H1 (cell line): ENCODE results near the gene NAA10. TPM values are rescaled to one million over a fixed set of nuclear protein-coding genes. Genes with fewer than 3 reads are reported as not detected.

ENCODE experiments used
- CTCF ChIA-PET: fragments of 300-600 bp; sonication (Branson Sonifier 250); formaldehyde crosslinking; loops from one replicate; lab custom pipeline; 2021; ENCODE audit not compliant: partially characterized antibody; lab: Charles Lee
- POLR2A ChIA-PET: fragments of 300-600 bp; sonication (Branson Sonifier 250); formaldehyde crosslinking; loops from one replicate; lab custom pipeline; 2021; ENCODE audit warnings: inconsistent platforms; ENCODE audit not compliant: partially characterized antibody; lab: Charles Lee
- DNase-seq, 2 experiments: peaks; one replicate each; pipeline versions ENCODE4 v3.0.0 to v3.0.0-alpha.2; 2010 to 2022; ENCODE audit warnings: low spot score in 2 of 2, low read depth in 1 of 2, mixed read lengths in 1 of 2
- FAIRE-seq: peaks from 2 replicates; lab custom pipeline; 2011; peaks lifted over from hg19 to GRCh38; lab: Jason Lieb, UNC
- H2AFZ ChIP-seq: 2 replicates; pipeline ENCODE4 v1.8.1; 2012; ENCODE audit warnings: low read length, inconsistent platforms
- H2AK5ac ChIP-seq: 2 replicates; pipeline ENCODE4 v1.6.1; 2013; ENCODE audit warnings: low read depth, low read length
- H2BK120ac ChIP-seq: replicated peaks from 2 replicates; pipeline ENCODE3; 2013; ENCODE audit warnings: low read depth, low read length, inconsistent platforms
- H2BK12ac ChIP-seq: 2 replicates; pipeline ENCODE4 v1.6.1; 2013; ENCODE audit warnings: low read depth, low read length
- H2BK15ac ChIP-seq: 2 replicates; pipeline ENCODE4 v1.6.1; 2013; ENCODE audit warnings: low read length
- H2BK20ac ChIP-seq: 2 replicates; pipeline ENCODE4 v1.6.1; 2013; ENCODE audit warnings: low read length
- H2BK5ac ChIP-seq: 2 replicates; pipeline ENCODE4 v1.6.1; 2013; ENCODE audit warnings: low read depth, low read length
- H3K14ac ChIP-seq: 2 replicates; pipeline ENCODE4 v1.6.1; 2013; ENCODE audit warnings: inconsistent platforms; ENCODE audit not compliant: insufficient read length
- H3K18ac ChIP-seq: 2 replicates; pipeline ENCODE4 v1.6.1; 2013; ENCODE audit warnings: low read length; ENCODE audit errors: extremely low read depth
- H3K23ac ChIP-seq: 2 replicates; pipeline ENCODE4 v1.6.1; 2013; ENCODE audit warnings: inconsistent platforms; ENCODE audit not compliant: insufficient read length
- H3K23me2 ChIP-seq: 2 replicates; pipeline ENCODE4 v1.6.1; 2013; ENCODE audit warnings: low read depth, low read length
- H3K27ac ChIP-seq: 2 replicates; pipeline ENCODE4 v1.6.1; 2011; ENCODE audit warnings: low read depth, low read length, inconsistent platforms
- H3K27me3 ChIP-seq, 4 experiments: replicated peaks in 1 of 4; 1 replicate in 1 of 4; 2 replicates in 3 of 4; pipeline versions ENCODE4 v1.6.1 to v1.8.1; 2011 to 2013; ENCODE audit warnings: low read length in 3 of 4, mild to moderate bottlenecking in 3 of 4, inconsistent platforms in 2 of 4, mixed read lengths in 2 of 4, moderate library complexity in 1 of 4; ENCODE audit not compliant: control insufficient read depth in 3 of 4, insufficient read depth in 3 of 4; ENCODE audit errors: extremely low read depth in 1 of 4
- H3K36me3 ChIP-seq, 4 experiments: 2 replicates each; pipeline versions ENCODE4 v1.6.1 to v1.8.1; 2011 to 2013; ENCODE audit warnings: mild to moderate bottlenecking in 4 of 4, low read length in 3 of 4, moderate library complexity in 2 of 4, control low read depth in 1 of 4, inconsistent platforms in 1 of 4; ENCODE audit not compliant: insufficient read depth in 4 of 4, control insufficient read depth in 2 of 4
- H3K4ac ChIP-seq: replicated peaks from 2 replicates; pipeline ENCODE3; 2013; ENCODE audit warnings: low read length, low read depth, mixed read lengths, inconsistent platforms; ENCODE audit not compliant: insufficient read length
- H3K4me1 ChIP-seq, 4 experiments: replicated peaks in 1 of 4; 1 replicate in 1 of 4; 2 replicates in 3 of 4; pipeline versions ENCODE4 v1.6.1 to v1.8.1; 2011 to 2013; ENCODE audit warnings: low read length in 3 of 4, inconsistent platforms in 2 of 4, mixed read lengths in 1 of 4; ENCODE audit not compliant: insufficient read depth in 4 of 4, control insufficient read depth in 3 of 4
- H3K4me2 ChIP-seq, 2 experiments: 2 replicates each; pipeline versions ENCODE4 v1.6.1 to v1.8.1; 2011 to 2013; ENCODE audit warnings: low read depth in 2 of 2, low read length in 2 of 2, control low read depth in 1 of 2, inconsistent platforms in 1 of 2, mild to moderate bottlenecking in 1 of 2; ENCODE audit not compliant: insufficient read depth in 1 of 2
- H3K4me3 ChIP-seq, 4 experiments: fragments of 200-600, 300-600 bp in 1 of 4; sonication (generic), shearing (Covaris generic), sonication (Bioruptor Twin) in 1 of 4; 2 replicates each; pipeline versions ENCODE4 v1.5.1 to v1.8.1; 2011 to 2016; ENCODE audit warnings: low read length in 4 of 4, low read depth in 3 of 4, control low read depth in 2 of 4, inconsistent platforms in 2 of 4, mild to moderate bottlenecking in 2 of 4, mixed read lengths in 1 of 4, moderate library complexity in 1 of 4; ENCODE audit not compliant: insufficient read depth in 2 of 4; ENCODE audit errors: extremely low read depth in 1 of 4
- H3K56ac ChIP-seq: replicated peaks from 2 replicates; pipeline ENCODE3; 2013; ENCODE audit warnings: low read depth, mild to moderate bottlenecking, mixed read lengths, low read length, inconsistent platforms; ENCODE audit not compliant: insufficient read length
- H3K79me1 ChIP-seq: 2 replicates; pipeline ENCODE4 v1.6.1; 2013; ENCODE audit warnings: low read depth, low read length, control low read depth
- H3K79me2 ChIP-seq, 2 experiments: 2 replicates each; pipeline versions ENCODE4 v1.6.1 to v1.8.1; 2012 to 2013; ENCODE audit warnings: low read length in 2 of 2, mild to moderate bottlenecking in 2 of 2, inconsistent platforms in 1 of 2; ENCODE audit not compliant: insufficient read depth in 2 of 2, control insufficient read depth in 1 of 2
- H3K9ac ChIP-seq, 4 experiments: replicated peaks in 1 of 4; 1 replicate in 1 of 4; 2 replicates in 3 of 4; pipeline versions ENCODE4 v1.6.1 to v1.8.1; 2011 to 2013; ENCODE audit warnings: low read depth in 3 of 4, low read length in 3 of 4, control low read depth in 2 of 4, mild to moderate bottlenecking in 2 of 4, moderate library complexity in 2 of 4, inconsistent platforms in 1 of 4; ENCODE audit errors: extremely low read depth in 1 of 4
- H3K9me3 ChIP-seq, 2 experiments: 2 replicates each; pipeline versions ENCODE4 v1.6.1 to v1.8.1; 2012 to 2013; ENCODE audit warnings: mild to moderate bottlenecking in 2 of 2, moderate library complexity in 2 of 2, control low read depth in 1 of 2, inconsistent platforms in 1 of 2, low read depth in 1 of 2, low read length in 1 of 2, mixed read lengths in 1 of 2; ENCODE audit not compliant: insufficient read depth in 2 of 2
- H4K20me1 ChIP-seq, 2 experiments: replicated peaks in 1 of 2; 2 replicates each; pipeline versions ENCODE3 to v1.8.1; 2011 to 2013; ENCODE audit warnings: inconsistent platforms in 2 of 2, low read length in 2 of 2, mild to moderate bottlenecking in 1 of 2; ENCODE audit not compliant: insufficient read depth in 2 of 2, control insufficient read depth in 1 of 2
- H4K5ac ChIP-seq: 2 replicates; pipeline ENCODE4 v1.6.1; 2013; ENCODE audit warnings: low read length, low read depth, mixed read lengths, inconsistent platforms; ENCODE audit not compliant: insufficient read length
- H4K8ac ChIP-seq: 2 replicates; pipeline ENCODE4 v1.8.0; 2013; ENCODE audit warnings: mild to moderate bottlenecking, moderate library complexity, low read length, inconsistent platforms; ENCODE audit not compliant: insufficient read depth; ENCODE audit errors: extremely low read depth
- H4K91ac ChIP-seq: replicated peaks from 2 replicates; pipeline ENCODE3; 2013; ENCODE audit warnings: low read length, mixed read lengths, inconsistent platforms; ENCODE audit not compliant: insufficient read length
- BCL11A ChIP-seq, 2 experiments: IDR thresholded peaks; one replicate each; pipeline ENCODE4 v1.6.1; 2011; ENCODE audit warnings: low read depth in 2 of 2, low read length in 2 of 2, mild to moderate bottlenecking in 2 of 2
- CTBP2 ChIP-seq: IDR thresholded peaks from 2 replicates; pipeline ENCODE4 v1.7.0; 2011; ENCODE audit warnings: borderline replicate concordance, mild to moderate bottlenecking, moderate library complexity, mixed read lengths, low read length; ENCODE audit not compliant: insufficient read depth, insufficient read length
- EZH2 ChIP-seq: fragments of 200-600 bp; sonication (generic); IDR thresholded peaks from 2 replicates; pipeline ENCODE4 v1.7.1; 2012; ENCODE audit warnings: low read depth, mild to moderate bottlenecking, moderate library complexity, low read length, inconsistent platforms; ENCODE audit not compliant: severe bottlenecking
- SP1 ChIP-seq: IDR thresholded peaks from 2 replicates; pipeline ENCODE4 v1.6.1; 2011; ENCODE audit warnings: low read depth, low read length
- WGBS, 2 experiments: shearing (Covaris generic) in 1 of 2; methylation state at CpG; one replicate each; pipeline versions ENCODE4 v1.1.6 to v1.1.7; 2013 to 2015; ENCODE audit warnings: low lambda C conversion rate in 2 of 2, mixed read lengths in 2 of 2, inconsistent platforms in 1 of 2, low coverage in 1 of 2, missing lambda C conversion rate in 1 of 2; ENCODE audit not compliant: insufficient replicate concordance in 2 of 2, insufficient coverage in 1 of 2, insufficient read length in 1 of 2; ENCODE audit errors: extremely low coverage in 1 of 2, missing lambda C conversion rate in 1 of 2; 5-methylcytosine and 5-hydroxymethylcytosine counted together
- polyA plus RNA-seq, 7 experiments: library from polyadenylated mRNA; depleted of rRNA in 3 of 7; stranded (reverse) in 5 of 7; unstranded in 2 of 7; fragments of >200 nt in 5 of 7; fragments of 200-250 nt in 2 of 7; gene quantifications; 1 replicate in 5 of 7; 2 replicates in 1 of 7; 4 replicates in 1 of 7; pipeline versions ENCODE4 v1.2.1 to v1.2.3, GENCODE V29; 2011 to 2013; ENCODE audit warnings: missing spikeins in 2 of 7, mixed read lengths in 2 of 7
- total RNA-seq: library from RNA; stranded (reverse); fragmentation: NEBNext Ultra II Directional; extraction: Animal tissue kit (Norgen Biotek cat#: 25700); gene quantifications from 2 replicates; pipeline ENCODE4 v1.2.1, GENCODE V29; 2021

Gene NAA10
- total and polyA plus RNA-seq, 2 of the 8 experiments (the other 6 are each of a cell fraction or from before 2014, with no cell fraction given) = 80.4 to 98.8 TPM

GRCh38 chrX:153964105-153964504, 29.3 kb upstream of the NAA10 start:
- H4K91ac ChIP-seq = no peak overlapping the region
- no peak overlapping the region for H2BK120ac ChIP-seq
- H3K4me1 ChIP-seq = peaks cover 4 to 17% (median 13%) of the 10 kb centered on the region in 4 experiments
- H3K56ac ChIP-seq = no peak overlapping the region
- peaks cover 36 to 69% of the 10 kb centered on the region in 2 experiments for H3K79me2 ChIP-seq
- H2AK5ac ChIP-seq = no peak overlapping the region
- H2BK15ac ChIP-seq = no peak overlapping the region
- 99% methylated on average over 13 of the region's 14 CpGs; no CpG with 5 or more reads in 1 of the 2 experiments for WGBS, 2 experiments
- H3K4me2 ChIP-seq = no peak overlapping the region
- peaks cover 8 to 46% (median 29%) of the 10 kb centered on the region in 4 experiments for H3K36me3 ChIP-seq
- DNase-seq (no peak), FAIRE-seq (no peak)
- ChIA-PET CTCF (interaction anchor here (0.9 to 11.2 kb wide), 2 partner anchors 16 to 24 kb away, joined by 6 to 102 read pairs; partner anchors contain the start of gene RENBP), POLR2A (interaction anchor here (1.1 to 1.2 kb wide), 3 partner anchors 12 to 63 kb away, joined by 3 read pairs; partner anchors contain the start of gene RENBP)
- peaks cover 13 to 31% of the 10 kb centered on the region in 2 experiments for H4K20me1 ChIP-seq
- no peak overlapping the region for H2BK20ac ChIP-seq
- no peak overlapping the region for H3K18ac ChIP-seq
- H3K27ac ChIP-seq = no peak overlapping the region
- H2AFZ ChIP-seq = no peak overlapping the region
- H3K9ac ChIP-seq = no peak overlapping the region
- no peak overlapping the region for H3K4ac ChIP-seq
- no peak overlapping the region for H2BK12ac ChIP-seq
- H3K4me3 ChIP-seq = no peak overlapping the region
- H3K27me3 ChIP-seq = no peaks in the 10 kb centered on the region
- no peak overlapping the region for H2BK5ac ChIP-seq
- no peaks in the 10 kb centered on the region; the same call in 1 of the 2 replicates for H3K23me2 ChIP-seq
- no peak overlapping the region for H3K14ac ChIP-seq
- no peak overlapping the region for H4K8ac ChIP-seq
- H4K5ac ChIP-seq = no peak overlapping the region
- H3K9me3 ChIP-seq = no peaks in the 10 kb centered on the region
- H3K79me1 ChIP-seq = no peaks in the 10 kb centered on the region; the same call in 1 of the 2 replicates
- no peak overlapping the region for H3K23ac ChIP-seq
- TF ChIP-seq EZH2 = no peak
- TF ChIP-seq CTBP2 = no peak
- no peak for TF ChIP-seq BCL11A (IDR thresholded peaks at IDR 0.05; ENCODE audit: low read depth in 2 of 2, low read length in 2 of 2)
- no peak for TF ChIP-seq SP1
